Tibial nerve (tissue), 4 donors: Measurements from ENCODE around the gene OTUD6A. TPM values are rescaled to one million over a fixed set of nuclear protein-coding genes. Genes with fewer than 3 reads are reported as not detected.

Source experiments
- DNase-seq, 2 donors: peaks; one replicate each; pipeline ENCODE4 v3.0.0-alpha.2; 2019; ENCODE audit warnings: low spot score in 2 of 2
- H3K27ac ChIP-seq, 4 donors: fragments of 200-600 bp; sonication (generic) in 3 of 4; one replicate each; pipeline ENCODE4 v1.5.1; 2017 to 2019; ENCODE audit warnings: mild to moderate bottlenecking in 1 of 4
- H3K27me3 ChIP-seq, 2 donors: fragments of 200-600 bp; sonication (generic) in 1 of 2; one replicate each; pipeline versions ENCODE4 v1.5.1 to v1.6.0; 2017 to 2019
- H3K36me3 ChIP-seq, 3 donors: fragments of 200-600 bp; sonication (generic); one replicate each; pipeline ENCODE4 v1.5.1; 2018 to 2019
- H3K4me1 ChIP-seq, 4 donors: fragments of 200-600 bp; sonication (generic) in 3 of 4; one replicate each; pipeline ENCODE4 v1.5.1; 2017 to 2019
- H3K4me3 ChIP-seq, 4 donors: fragments of 200-600 bp; sonication (generic) in 3 of 4; one replicate each; pipeline ENCODE4 v1.5.1; 2017 to 2019; ENCODE audit warnings: mild to moderate bottlenecking in 1 of 4, moderate library complexity in 1 of 4
- H3K9me3 ChIP-seq, 4 donors: fragments of 200-600 bp; sonication (generic) in 3 of 4; one replicate each; pipeline ENCODE4 v1.5.1; 2017 to 2019
- EP300 ChIP-seq, 2 donors: sonication (generic); formaldehyde crosslinking; IDR thresholded peaks; one replicate each; pipeline ENCODE4 v1.6.1; 2017; ENCODE audit warnings: antibody characterized with exemption in 2 of 2, mild to moderate bottlenecking in 1 of 2
- POLR2A ChIP-seq, 2 donors: fragments of 450-650 bp; IDR thresholded peaks; one replicate each; pipeline ENCODE4 v1.6.1; 2017; ENCODE audit warnings: antibody characterized with exemption in 2 of 2, mild to moderate bottlenecking in 2 of 2, moderate library complexity in 2 of 2
- WGBS, 2 donors: methylation state at CpG; one replicate each; pipeline ENCODE4 v1.1.5; 2018; 5-methylcytosine and 5-hydroxymethylcytosine counted together
- total RNA-seq, 4 donors: library from RNA; depleted of rRNA; stranded (reverse); fragments of >200 nt; gene quantifications; one replicate each; pipeline ENCODE4 v1.1.0, GENCODE V29; 2016
- TF ChIP-seq, protein P1 (sequence below), 5 experiments: fragments of 200-600 bp in 3 of 5; fragments of 450-650 bp in 2 of 5; sonication (generic) in 3 of 5; IDR thresholded peaks; one replicate each; pipeline ENCODE4 v1.5.1; 2016 to 2019; ENCODE audit warnings: antibody characterized with exemption in 5 of 5, mild to moderate bottlenecking in 3 of 5, moderate library complexity in 2 of 5

The OTUD6A gene
- total RNA-seq, 4 donors from 2014 or later, result not detected

DNA sequence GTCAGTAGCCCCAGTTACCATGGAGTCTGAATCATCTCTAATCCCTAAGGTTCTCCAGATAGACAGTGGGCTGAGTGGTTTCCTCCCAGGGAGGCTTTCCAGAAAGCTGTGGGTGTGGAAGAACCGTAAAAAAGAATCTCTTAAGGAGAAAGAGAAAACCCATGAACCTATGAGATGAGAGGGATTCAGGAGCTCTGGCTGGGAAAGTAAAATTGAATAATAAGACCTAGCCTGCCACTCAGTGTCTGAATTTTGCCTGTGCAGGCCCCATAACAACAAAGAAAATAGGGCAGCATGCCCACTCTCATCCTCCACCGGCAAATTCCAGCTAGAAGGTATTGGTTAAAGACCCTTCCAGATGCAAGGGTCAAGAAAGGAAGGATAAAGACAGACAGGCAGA, 29.5 kb upstream of the OTUD6A start:
- no peaks in the 10 kb centered on the region for H3K36me3 ChIP-seq
- no peaks in the 10 kb centered on the region for H3K9me3 ChIP-seq
- TF ChIP-seq POLR2A (IDR thresholded peaks at IDR 0.05), result no peak
- TF ChIP-seq EP300 (IDR thresholded peaks at IDR 0.05), result no peak
- TF ChIP-seq, protein P1, sequence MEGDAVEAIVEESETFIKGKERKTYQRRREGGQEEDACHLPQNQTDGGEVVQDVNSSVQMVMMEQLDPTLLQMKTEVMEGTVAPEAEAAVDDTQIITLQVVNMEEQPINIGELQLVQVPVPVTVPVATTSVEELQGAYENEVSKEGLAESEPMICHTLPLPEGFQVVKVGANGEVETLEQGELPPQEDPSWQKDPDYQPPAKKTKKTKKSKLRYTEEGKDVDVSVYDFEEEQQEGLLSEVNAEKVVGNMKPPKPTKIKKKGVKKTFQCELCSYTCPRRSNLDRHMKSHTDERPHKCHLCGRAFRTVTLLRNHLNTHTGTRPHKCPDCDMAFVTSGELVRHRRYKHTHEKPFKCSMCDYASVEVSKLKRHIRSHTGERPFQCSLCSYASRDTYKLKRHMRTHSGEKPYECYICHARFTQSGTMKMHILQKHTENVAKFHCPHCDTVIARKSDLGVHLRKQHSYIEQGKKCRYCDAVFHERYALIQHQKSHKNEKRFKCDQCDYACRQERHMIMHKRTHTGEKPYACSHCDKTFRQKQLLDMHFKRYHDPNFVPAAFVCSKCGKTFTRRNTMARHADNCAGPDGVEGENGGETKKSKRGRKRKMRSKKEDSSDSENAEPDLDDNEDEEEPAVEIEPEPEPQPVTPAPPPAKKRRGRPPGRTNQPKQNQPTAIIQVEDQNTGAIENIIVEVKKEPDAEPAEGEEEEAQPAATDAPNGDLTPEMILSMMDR (IDR thresholded peaks at IDR 0.05), result no peak
- H3K27ac ChIP-seq, result peak overlapping the region in 1 of 4 donors; percentile 44
- WGBS, 2 donors, result 23 to 42% methylated on average over 2 of the region's 2 CpGs
- H3K4me3 ChIP-seq, result no peak overlapping the region
- H3K4me1 ChIP-seq, result no peaks in the 10 kb centered on the region
- peaks cover 3 to 19% of the 10 kb centered on the region in 2 donors for H3K27me3 ChIP-seq
- DNase-seq, result no peak

DNA sequence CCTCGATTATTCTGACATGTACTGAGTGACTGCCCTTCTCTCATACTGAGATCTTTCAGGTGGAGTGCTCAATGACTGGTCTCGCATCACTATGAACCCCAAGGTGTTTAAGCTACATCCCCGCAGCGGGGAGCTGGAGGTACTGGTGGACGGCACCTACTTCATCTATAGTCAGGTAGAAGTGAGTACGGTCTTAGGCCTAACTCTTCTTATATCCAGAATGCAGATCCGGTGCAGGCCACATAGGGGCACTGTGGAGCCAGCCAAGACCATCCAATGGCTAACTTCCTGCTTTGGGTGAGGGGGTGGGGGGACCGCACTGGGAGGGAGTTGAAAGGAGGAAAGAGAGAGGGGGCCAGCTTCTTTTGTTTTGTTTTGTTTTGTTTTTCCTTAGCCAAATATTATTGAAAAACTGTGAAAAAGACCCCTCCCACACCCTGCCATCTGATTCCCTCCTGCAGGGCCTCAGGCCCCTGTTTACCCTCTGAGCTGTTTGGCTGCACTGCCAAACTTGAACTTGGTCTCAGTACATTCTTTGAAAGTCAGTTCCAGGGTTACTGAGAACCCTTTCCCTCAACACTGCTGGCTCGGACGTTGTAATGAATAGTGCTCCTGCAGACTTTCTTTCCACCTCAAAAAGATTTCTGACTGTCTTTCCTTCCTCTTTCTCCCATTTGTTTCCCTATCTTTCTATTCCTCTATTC, 28.8 kb upstream of the OTUD6A start:
- Histone ChIP-seq H3K4me3 (no peak overlapping the region), H3K36me3 (no peaks in the 10 kb centered on the region), H3K9me3 (no peaks in the 10 kb centered on the region), H3K4me1 (no peaks in the 10 kb centered on the region), H3K27me3 (peaks cover 3 to 19% of the 10 kb centered on the region in 2 donors), H3K27ac (peak overlapping the region in 1 of 4 donors; percentile 44)
- TF ChIP-seq, protein P1 (IDR thresholded peaks at IDR 0.05), result peak; percentile 19 to 45 (median 34)
- TF ChIP-seq EP300 (IDR thresholded peaks at IDR 0.05), result no peak
- no peak for TF ChIP-seq POLR2A (IDR thresholded peaks at IDR 0.05)
- WGBS, 2 donors, result 56 to 63% methylated on average over 10 of the region's 10 CpGs
- DNase-seq, result no peak

DNA sequence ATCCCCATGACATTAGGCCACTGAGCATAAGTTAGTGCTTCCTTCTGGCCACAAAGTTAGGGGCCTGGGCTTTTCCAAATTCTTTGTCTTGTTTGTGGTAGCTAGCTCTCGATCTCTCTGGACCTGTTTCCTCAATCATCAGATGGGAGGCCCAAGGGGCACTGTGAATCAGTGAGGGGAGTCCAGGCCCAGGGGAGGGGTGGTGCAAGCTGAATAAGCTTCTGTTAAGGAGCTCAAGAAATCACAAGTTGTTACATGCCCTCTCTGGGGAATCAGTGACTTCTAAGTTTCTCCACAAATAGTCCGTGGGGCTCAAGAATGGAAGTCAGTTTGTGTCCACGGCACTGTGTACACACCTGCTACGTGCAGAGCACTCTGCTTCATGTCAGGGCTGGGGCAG, 27.6 kb upstream of the OTUD6A start:
- Histone ChIP-seq H3K36me3 (no peaks in the 10 kb centered on the region), H3K4me1 (no peaks in the 10 kb centered on the region), H3K4me3 (no peak overlapping the region), H3K27ac (no peak overlapping the region), H3K9me3 (no peaks in the 10 kb centered on the region), H3K27me3 (peaks cover 3 to 8% of the 10 kb centered on the region in 2 donors)
- 49 to 56% methylated on average over 4 of the region's 4 CpGs for WGBS, 2 donors
- TF ChIP-seq POLR2A (IDR thresholded peaks at IDR 0.05) (no peak), EP300 (IDR thresholded peaks at IDR 0.05) (no peak)
- TF ChIP-seq, protein P1 (IDR thresholded peaks at IDR 0.05), result no peak
- no peak for DNase-seq

DNA sequence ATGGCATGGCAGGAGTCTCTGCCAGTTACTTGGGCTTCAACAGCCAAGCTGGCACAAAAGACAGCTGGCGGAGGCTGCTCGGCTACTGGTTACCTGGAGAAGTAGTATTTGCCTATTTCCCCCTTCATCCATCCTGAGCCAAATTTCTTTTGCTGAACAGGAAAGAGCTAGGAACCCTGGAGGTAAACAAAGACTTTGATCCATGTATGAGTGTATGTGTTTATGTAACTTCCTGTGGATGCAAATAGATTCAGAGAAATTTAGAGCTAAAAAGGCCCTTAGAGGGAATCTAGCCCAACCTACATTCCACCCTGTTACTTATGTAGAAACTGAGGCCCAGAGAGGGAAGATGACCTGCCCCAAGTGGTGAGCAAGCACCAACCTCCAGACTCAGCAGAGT, 23.7 kb upstream of the OTUD6A start:
- WGBS, 2 donors, result 87 to 96% methylated on average over 2 of the region's 2 CpGs
- Histone ChIP-seq H3K4me1 (no peaks in the 10 kb centered on the region), H3K4me3 (no peak overlapping the region), H3K27me3 (peaks cover 0 to 8% of the 10 kb centered on the region in 2 donors), H3K27ac (no peak overlapping the region), H3K9me3 (no peaks in the 10 kb centered on the region), H3K36me3 (no peaks in the 10 kb centered on the region)
- no peak for TF ChIP-seq EP300 (IDR thresholded peaks at IDR 0.05)
- TF ChIP-seq, protein P1 (IDR thresholded peaks at IDR 0.05), result no peak
- TF ChIP-seq POLR2A (IDR thresholded peaks at IDR 0.05), result no peak
- DNase-seq, result no peak

DNA sequence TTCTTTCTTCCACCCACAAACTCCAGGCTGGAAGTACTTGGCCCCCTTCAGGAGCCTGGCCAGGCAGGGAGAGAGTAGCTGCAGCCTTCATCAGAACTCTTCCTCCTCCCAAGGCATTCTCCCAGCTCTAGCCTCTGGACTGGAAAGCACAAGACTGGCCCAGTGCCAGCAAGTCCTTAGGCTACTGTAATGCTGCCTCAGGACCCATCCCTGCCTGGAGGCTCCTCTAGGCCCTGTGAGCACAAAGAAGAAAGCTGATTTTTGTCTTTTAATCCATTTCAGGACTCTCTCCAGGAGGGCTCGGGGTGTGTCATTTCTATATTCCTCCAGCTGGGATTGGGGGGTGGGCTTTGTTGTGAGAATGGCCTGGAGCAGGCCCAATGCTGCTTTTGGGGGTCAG, 23.3 kb upstream of the OTUD6A start:
- no peak for DNase-seq
- 71 to 83% methylated on average over 1 of the region's 1 CpG for WGBS, 2 donors
- Histone ChIP-seq H3K36me3 (no peaks in the 10 kb centered on the region), H3K9me3 (no peaks in the 10 kb centered on the region), H3K27ac (no peak overlapping the region), H3K4me1 (no peaks in the 10 kb centered on the region), H3K27me3 (peaks cover 0 to 8% of the 10 kb centered on the region in 2 donors), H3K4me3 (no peak overlapping the region)
- TF ChIP-seq POLR2A (IDR thresholded peaks at IDR 0.05), result no peak
- no peak for TF ChIP-seq EP300 (IDR thresholded peaks at IDR 0.05)
- TF ChIP-seq, protein P1 (IDR thresholded peaks at IDR 0.05), result no peak
